Calu3 (cell line): ENCODE measurements around the gene TSHZ1. TPM values are rescaled to one million over a fixed set of nuclear protein-coding genes. Genes with fewer than 3 reads are reported as not detected.

Source experiments
- BruUV-seq: library from RNA; stranded (reverse); fragments of 400-500 nt; replicated peaks from 2 replicates; lab custom pipeline; 2021; lab: Mats Ljungman, UMichigan
- CTCF ChIA-PET: fragments of 300-600 bp; sonication (Branson Sonifier 250); formaldehyde crosslinking; loops from one replicate; lab custom pipeline; 2022; ENCODE audit warnings: antibody characterized with exemption; lab: Charles Lee
- DNase-seq: peaks from one replicate; pipeline ENCODE4 v3.0.0; 2022
- H3K27ac Mint-ChIP-seq: one replicate; pipeline ENCODE4 v1.8.0; 2022; ENCODE audit warnings: mixed read lengths; ENCODE audit not compliant: unreplicated experiment
- H3K27me3 Mint-ChIP-seq: one replicate; pipeline ENCODE4 v1.8.0; 2022; ENCODE audit warnings: mixed read lengths; ENCODE audit not compliant: unreplicated experiment
- H3K36me3 Mint-ChIP-seq: one replicate; pipeline ENCODE4 v1.8.0; 2022; ENCODE audit warnings: mild to moderate bottlenecking, moderate library complexity, mixed read lengths; ENCODE audit not compliant: insufficient read depth, unreplicated experiment
- H3K4me1 Mint-ChIP-seq: one replicate; pipeline ENCODE4 v1.8.0; 2022; ENCODE audit warnings: mild to moderate bottlenecking, low read depth, mixed read lengths; ENCODE audit not compliant: unreplicated experiment
- H3K4me3 Mint-ChIP-seq: one replicate; pipeline ENCODE4 v1.8.0; 2022; ENCODE audit warnings: mild to moderate bottlenecking, low read depth, moderate library complexity, mixed read lengths; ENCODE audit not compliant: unreplicated experiment
- H3K9me3 Mint-ChIP-seq: one replicate; pipeline ENCODE4 v1.8.0; 2022; ENCODE audit warnings: low read depth, mixed read lengths; ENCODE audit not compliant: unreplicated experiment
- intact Hi-C: fragments of 100-400 bp; cut with micrococcal nuclease; formaldehyde crosslinking; loops from one replicate; pipeline ENCODE4 v1.10.0; 2022; ENCODE audit not compliant: unreplicated experiment
- total RNA-seq: library from RNA; stranded (reverse); gene quantifications from 2 replicates; pipeline ENCODE4 v1.2.3, GENCODE V29; 2022
- TF ChIP-seq, protein P1 (sequence below): fragments of 200-600 bp; IDR thresholded peaks from one replicate; pipeline ENCODE4 v1.8.0; 2022; ENCODE audit warnings: antibody characterized with exemption; ENCODE audit not compliant: unreplicated experiment

The TSHZ1 gene
- total RNA-seq, 1 experiment from 2014 or later, result 10.8 TPM

DNA sequence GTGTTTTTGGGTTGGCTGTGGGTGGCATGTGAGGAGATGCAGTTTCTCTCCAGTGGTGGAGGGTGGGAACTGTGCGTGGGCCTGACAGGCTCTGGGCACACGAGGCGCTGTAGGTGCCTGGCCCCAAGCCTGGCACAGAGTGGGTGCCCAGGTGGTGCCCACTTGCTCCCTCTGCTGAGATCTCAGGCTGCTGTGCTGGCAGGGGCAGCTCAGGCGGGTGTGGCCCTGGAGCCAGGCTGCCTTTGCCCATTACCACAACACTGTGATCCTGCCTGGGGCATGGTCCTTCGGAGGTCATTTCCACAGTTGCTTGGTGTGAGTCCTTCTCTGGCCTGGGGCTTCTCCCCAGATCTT is 20.4 kb downstream of the TSHZ1 start:
- DNase-seq, result no peak
- TF ChIP-seq, protein P1, sequence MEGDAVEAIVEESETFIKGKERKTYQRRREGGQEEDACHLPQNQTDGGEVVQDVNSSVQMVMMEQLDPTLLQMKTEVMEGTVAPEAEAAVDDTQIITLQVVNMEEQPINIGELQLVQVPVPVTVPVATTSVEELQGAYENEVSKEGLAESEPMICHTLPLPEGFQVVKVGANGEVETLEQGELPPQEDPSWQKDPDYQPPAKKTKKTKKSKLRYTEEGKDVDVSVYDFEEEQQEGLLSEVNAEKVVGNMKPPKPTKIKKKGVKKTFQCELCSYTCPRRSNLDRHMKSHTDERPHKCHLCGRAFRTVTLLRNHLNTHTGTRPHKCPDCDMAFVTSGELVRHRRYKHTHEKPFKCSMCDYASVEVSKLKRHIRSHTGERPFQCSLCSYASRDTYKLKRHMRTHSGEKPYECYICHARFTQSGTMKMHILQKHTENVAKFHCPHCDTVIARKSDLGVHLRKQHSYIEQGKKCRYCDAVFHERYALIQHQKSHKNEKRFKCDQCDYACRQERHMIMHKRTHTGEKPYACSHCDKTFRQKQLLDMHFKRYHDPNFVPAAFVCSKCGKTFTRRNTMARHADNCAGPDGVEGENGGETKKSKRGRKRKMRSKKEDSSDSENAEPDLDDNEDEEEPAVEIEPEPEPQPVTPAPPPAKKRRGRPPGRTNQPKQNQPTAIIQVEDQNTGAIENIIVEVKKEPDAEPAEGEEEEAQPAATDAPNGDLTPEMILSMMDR, result no peak
- Mint-ChIP-seq H3K27me3 (no peaks in the 10 kb centered on the region), H3K4me3 (no peak overlapping the region), H3K27ac (no peak overlapping the region), H3K36me3 (no peaks in the 10 kb centered on the region), H3K9me3 (no peaks in the 10 kb centered on the region), H3K4me1 (peaks cover 13% of the 10 kb centered on the region)
- intact Hi-C loops, result no loop called here
- CTCF ChIA-PET, result interaction anchor here (1.5 kb wide), 1 partner anchor 18 kb away, joined by 3 read pairs; no protein-coding TSS in a partner anchor
- no TSS peak for BruUV-seq

DNA sequence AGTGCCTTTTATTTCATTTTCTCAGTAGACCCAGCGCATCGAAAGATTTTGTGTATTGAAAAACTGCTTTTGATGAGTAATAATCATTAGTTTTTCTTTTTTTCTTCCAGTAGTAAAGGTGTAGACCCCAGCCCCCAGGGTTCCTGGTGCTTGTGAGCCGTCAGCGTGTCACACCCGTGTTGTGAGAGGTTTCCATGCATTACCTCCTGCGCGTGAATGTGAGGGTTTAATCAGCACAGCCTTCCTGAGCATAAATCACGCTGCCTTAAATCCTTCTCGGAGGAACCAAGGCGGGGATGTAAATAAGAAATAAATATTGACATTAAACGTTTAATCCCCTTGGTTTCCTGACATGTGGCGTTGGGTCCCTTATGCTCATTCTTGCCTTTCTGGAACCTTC is 24.3 kb downstream of the TSHZ1 start:
- CTCF ChIA-PET, result no interaction called here
- no peak overlapping the region for H3K4me3 Mint-ChIP-seq
- TF ChIP-seq, protein P1, result no peak
- no TSS peak for BruUV-seq
- H3K36me3 Mint-ChIP-seq, result no peaks in the 10 kb centered on the region
- H3K9me3 Mint-ChIP-seq, result no peaks in the 10 kb centered on the region
- H3K27me3 Mint-ChIP-seq, result no peaks in the 10 kb centered on the region
- no peak for DNase-seq
- intact Hi-C loops, result no loop called here
- H3K27ac Mint-ChIP-seq, result no peak overlapping the region
- H3K4me1 Mint-ChIP-seq, result no peaks in the 10 kb centered on the region

DNA sequence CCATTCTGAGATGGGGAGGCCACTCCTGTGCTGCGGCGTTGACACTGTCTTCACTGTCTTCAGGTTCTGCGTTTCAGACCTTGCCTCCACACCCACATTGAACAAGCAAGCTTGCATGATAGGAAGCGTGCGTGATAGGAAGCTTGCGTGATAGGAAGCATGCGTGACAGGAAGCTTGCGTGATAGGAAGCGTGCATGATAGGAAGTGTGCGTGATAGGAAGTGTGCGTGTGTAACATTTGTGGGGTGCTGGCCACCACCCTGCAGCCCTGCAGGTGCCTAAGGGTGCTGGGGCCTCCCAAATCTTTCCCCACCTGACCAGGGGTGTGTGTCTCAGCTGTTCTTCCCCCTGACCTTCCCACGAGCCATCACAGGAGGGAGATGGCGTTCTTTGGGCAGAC is 25.3 kb downstream of the TSHZ1 start:
- no peak for DNase-seq
- TF ChIP-seq, protein P1, result no peak
- intact Hi-C loops, result no loop called here
- H3K27ac Mint-ChIP-seq, result no peak overlapping the region
- CTCF ChIA-PET, result interaction anchor here (0.6 kb wide), 1 partner anchor 981 kb away, joined by 5 read pairs; no protein-coding TSS in a partner anchor
- no peak overlapping the region for H3K4me3 Mint-ChIP-seq
- H3K9me3 Mint-ChIP-seq, result no peaks in the 10 kb centered on the region
- no TSS peak for BruUV-seq
- H3K36me3 Mint-ChIP-seq, result no peaks in the 10 kb centered on the region
- H3K4me1 Mint-ChIP-seq, result no peaks in the 10 kb centered on the region
- no peaks in the 10 kb centered on the region for H3K27me3 Mint-ChIP-seq

DNA sequence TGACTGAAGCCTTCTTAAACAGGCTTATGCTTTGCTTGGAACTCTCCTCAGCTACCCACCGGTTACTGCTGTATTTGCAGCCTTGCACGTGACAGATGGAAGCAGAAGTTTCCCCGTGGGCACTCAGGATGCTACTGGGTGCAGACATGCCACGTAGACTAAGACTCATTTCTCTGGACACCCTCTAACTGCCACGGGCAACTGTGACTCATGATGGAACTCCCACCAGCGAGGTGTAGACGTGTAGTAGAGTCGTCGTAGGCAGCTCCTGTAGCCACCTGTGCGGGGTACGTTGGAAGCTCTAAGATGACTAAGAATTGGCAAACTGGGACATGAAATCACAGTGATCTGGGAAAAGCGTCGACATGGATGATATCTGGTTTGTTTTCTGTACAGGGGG is 27.5 kb downstream of the TSHZ1 start:
- no peak overlapping the region for H3K4me3 Mint-ChIP-seq
- no peak overlapping the region for H3K27ac Mint-ChIP-seq
- intact Hi-C loops, result no loop called here
- no peak for DNase-seq
- TF ChIP-seq, protein P1, result no peak
- CTCF ChIA-PET, result no interaction called here
- no peaks in the 10 kb centered on the region for H3K4me1 Mint-ChIP-seq
- no TSS peak for BruUV-seq
- no peaks in the 10 kb centered on the region for H3K27me3 Mint-ChIP-seq
- H3K36me3 Mint-ChIP-seq, result no peaks in the 10 kb centered on the region
- H3K9me3 Mint-ChIP-seq, result no peaks in the 10 kb centered on the region
